BLaER1 treated with 17β-estradiol and CSF1 and Interleukin-3, amounts not matched to agents 10 nM and 100 nM (cell line): ENCODE results near the gene SETD5.

Source experiments
- H3K27ac ChIP-seq, 11 experiments: shearing (Covaris generic); formaldehyde crosslinking; 2 replicates each; pipeline ENCODE4 v1.8.1; 2022
- H3K27me3 ChIP-seq, 11 experiments: shearing (Covaris generic); formaldehyde crosslinking; 2 replicates each; pipeline ENCODE4 v1.8.1; 2022
- H3K36me3 ChIP-seq, 11 experiments: shearing (Covaris generic); formaldehyde crosslinking; 2 replicates each; pipeline ENCODE4 v1.8.1; 2022
- H3K4me1 ChIP-seq, 10 experiments: shearing (Covaris generic); formaldehyde crosslinking; 2 replicates each; pipeline ENCODE4 v1.8.1; 2022
- H3K4me2 ChIP-seq, 11 experiments: shearing (Covaris generic); formaldehyde crosslinking; 2 replicates each; pipeline ENCODE4 v1.8.1; 2022
- H3K4me3 ChIP-seq, 10 experiments: shearing (Covaris generic); formaldehyde crosslinking; 2 replicates each; pipeline ENCODE4 v1.8.1; 2022
- H3K9ac ChIP-seq, 11 experiments: shearing (Covaris generic); formaldehyde crosslinking; 2 replicates each; pipeline ENCODE4 v1.8.1; 2022
- H3K9me3 ChIP-seq, 11 experiments: shearing (Covaris generic); formaldehyde crosslinking; replicated peaks in 1 of 11; 2 replicates each; pipeline ENCODE4 v1.8.1; 2022
- H4K20me1 ChIP-seq, 11 experiments: shearing (Covaris generic); formaldehyde crosslinking; 2 replicates each; pipeline ENCODE4 v1.8.1; 2022
- Cebpa-rat ChIP-seq, 11 experiments: shearing (Covaris generic); IDR thresholded peaks; 2 replicates each; pipeline ENCODE4 v1.8.1; 2022

The SETD5 gene

DNA sequence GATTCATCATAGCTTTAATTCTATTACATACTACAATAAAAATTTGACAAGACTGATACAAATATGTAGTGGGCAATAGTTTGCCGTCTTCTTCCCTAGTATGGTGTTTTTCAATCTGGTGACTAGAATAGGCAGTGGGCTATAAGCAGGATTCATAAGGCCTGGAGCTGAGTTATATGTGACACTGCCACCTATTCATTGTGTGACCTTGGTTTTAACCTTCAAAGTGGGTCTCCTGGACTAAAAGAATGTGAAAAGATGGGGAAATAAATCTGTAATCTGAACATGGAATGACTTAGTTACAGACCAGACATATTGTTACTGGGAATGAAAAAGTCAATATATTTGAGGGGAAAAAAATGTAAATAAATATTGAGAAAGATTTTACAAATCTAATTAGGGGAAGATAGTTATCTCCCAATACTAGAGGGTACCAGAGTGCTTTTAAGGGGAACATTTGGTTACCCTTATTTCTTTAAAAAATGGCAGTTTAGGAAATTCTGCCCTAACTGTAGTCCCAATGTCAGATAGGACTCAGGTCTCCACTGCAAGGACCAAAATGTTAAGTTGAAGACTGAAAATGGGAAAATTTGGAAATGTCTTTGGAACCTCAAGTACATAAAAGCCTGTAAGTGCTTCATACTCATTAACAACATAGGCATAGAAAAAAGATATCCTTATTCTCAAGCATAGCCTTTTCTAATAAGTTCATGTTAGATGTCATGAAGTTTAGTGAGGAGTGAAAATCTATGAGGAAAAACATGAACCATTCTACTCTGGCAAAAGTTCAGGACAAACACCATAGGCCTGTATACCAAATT is 10.7 kb upstream of the SETD5 start:
- Histone ChIP-seq H3K27me3 (no peaks in the 10 kb centered on the region), H3K36me3 (peaks cover 90 to 98% (median 92%) of the 10 kb centered on the region in 11 experiments), H3K4me1 (peaks cover 0 to 56% (median 17%) of the 10 kb centered on the region in 10 experiments; a peak in 12 of 20 replicates), H3K4me3 (no peak overlapping the region), H3K9ac (0 out of 22 replicates have a peak overlapping the region, but pooled peaks of 1 of the 11 experiments have one; percentile 6), H3K4me2 (peak overlapping the region in 1 of 11 experiments; percentile 8; a peak in 1 of 22 replicates), H3K9me3 (no peaks in the 10 kb centered on the region), H3K27ac (peak overlapping the region in 4 of 11 experiments; percentile 0 to 45 (median 20); a peak in 4 of 22 replicates), H4K20me1 (peaks cover 42 to 88% (median 77%) of the 10 kb centered on the region in 11 experiments)
- no peak for TF ChIP-seq Cebpa-rat (IDR thresholded peaks at IDR 0.05)

DNA sequence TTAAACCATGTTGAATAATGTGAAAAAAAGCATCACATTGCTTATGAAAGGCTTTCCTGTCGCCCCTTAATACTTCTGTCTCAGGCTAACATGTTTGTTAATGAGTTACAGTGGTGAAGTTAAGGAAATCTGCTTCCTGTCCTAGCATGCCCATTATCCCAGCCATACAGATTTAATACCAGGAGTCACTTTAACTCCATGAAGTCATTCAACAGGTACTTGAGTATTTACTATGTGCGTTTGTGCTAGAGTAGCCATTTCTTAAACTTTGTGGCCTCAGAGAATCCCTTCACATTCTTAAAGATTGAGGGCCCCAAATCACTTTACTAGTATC is 10.1 kb upstream of the SETD5 start:
- no peak overlapping the region for H3K27ac ChIP-seq
- H3K36me3 ChIP-seq: peaks cover 96 to 98% (median 97%) of the 10 kb centered on the region in 11 experiments
- peaks cover under 1 to 62% (median 19%) of the 10 kb centered on the region in 10 experiments; a peak in 13 of 20 replicates for H3K4me1 ChIP-seq
- no peak for TF ChIP-seq Cebpa-rat (IDR thresholded peaks at IDR 0.05)
- 0 out of 22 replicates have a peak overlapping the region, but pooled peaks of 1 of the 11 experiments have one; percentile 6 for H3K4me2 ChIP-seq
- H3K27me3 ChIP-seq: no peaks in the 10 kb centered on the region
- 0 out of 22 replicates have a peak overlapping the region, but pooled peaks of 1 of the 11 experiments have one; percentile 6 for H3K9ac ChIP-seq
- H4K20me1 ChIP-seq: peaks cover 48 to 93% (median 83%) of the 10 kb centered on the region in 11 experiments
- no peaks in the 10 kb centered on the region for H3K9me3 ChIP-seq
- no peak overlapping the region for H3K4me3 ChIP-seq

DNA sequence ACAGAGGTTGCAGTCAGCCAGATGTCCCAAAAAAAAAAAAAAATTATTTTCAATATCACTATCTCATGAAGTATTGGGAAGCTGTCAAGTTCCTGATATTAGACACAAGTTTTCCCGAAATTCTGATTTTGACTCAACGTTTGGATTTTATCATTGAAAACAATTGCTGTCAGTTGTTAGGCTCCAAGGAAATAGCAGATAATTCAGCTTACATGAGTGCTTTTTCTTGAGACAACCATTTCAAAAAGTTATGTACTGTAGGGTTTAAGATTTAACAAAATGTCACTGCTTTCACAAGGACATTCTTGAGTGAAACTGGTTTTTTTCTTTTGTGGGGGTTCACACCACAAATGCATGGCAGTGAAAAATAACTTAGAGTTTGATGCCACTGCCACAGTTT is 9.3 kb upstream of the SETD5 start:
- Histone ChIP-seq H3K36me3 (peaks cover 97 to 98% (median 98%) of the 10 kb centered on the region in 11 experiments), H3K27ac (no peak overlapping the region), H3K27me3 (no peaks in the 10 kb centered on the region), H3K4me3 (no peak overlapping the region), H3K4me1 (peaks cover 9 to 71% (median 25%) of the 10 kb centered on the region in 10 experiments; a peak in 16 of 20 replicates), H3K4me2 (no peak overlapping the region), H3K9me3 (no peaks in the 10 kb centered on the region), H3K9ac (no peak overlapping the region), H4K20me1 (peaks cover 56 to 96% (median 85%) of the 10 kb centered on the region in 11 experiments)
- TF ChIP-seq Cebpa-rat (IDR thresholded peaks at IDR 0.05): no peak

DNA sequence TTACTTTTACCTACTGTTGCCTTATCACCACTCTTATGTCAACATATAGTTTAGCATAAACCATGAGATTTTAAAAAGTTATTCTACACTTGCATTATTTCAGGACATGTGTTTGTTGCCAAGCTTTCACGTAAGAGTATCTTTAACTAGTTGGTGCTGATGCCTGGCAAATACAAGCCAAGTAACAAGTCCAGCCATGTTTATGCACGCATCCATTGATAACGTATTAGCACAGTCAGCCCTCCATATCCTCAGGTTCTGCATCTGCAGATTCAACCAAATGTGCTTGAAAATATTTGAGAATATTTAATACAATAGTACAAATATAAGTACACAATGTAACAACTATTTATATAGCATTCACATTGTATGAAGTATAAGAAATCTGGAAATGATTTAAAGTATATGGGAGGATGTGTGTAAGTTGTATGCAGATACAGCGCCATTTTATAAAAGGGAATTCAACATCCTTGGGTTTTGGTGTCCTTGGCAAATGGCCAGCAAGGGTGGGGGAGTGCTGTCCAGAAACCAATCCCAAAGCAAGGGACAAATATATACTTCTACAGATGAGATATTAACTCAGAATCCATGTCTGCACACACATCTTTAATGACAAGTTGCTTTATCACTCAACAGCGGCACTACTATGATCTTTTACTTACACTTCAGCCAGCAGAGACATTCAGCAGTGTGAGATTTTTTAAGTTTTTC is 8.7 kb upstream of the SETD5 start:
- peaks cover 97 to 98% (median 98%) of the 10 kb centered on the region in 11 experiments for H3K36me3 ChIP-seq
- H3K4me3 ChIP-seq: no peak overlapping the region
- no peak for TF ChIP-seq Cebpa-rat (IDR thresholded peaks at IDR 0.05)
- H3K4me2 ChIP-seq: no peak overlapping the region
- H3K9me3 ChIP-seq: no peaks in the 10 kb centered on the region
- H3K9ac ChIP-seq: no peak overlapping the region
- no peaks in the 10 kb centered on the region for H3K27me3 ChIP-seq
- no peak overlapping the region for H3K27ac ChIP-seq
- H3K4me1 ChIP-seq: peaks cover 14 to 77% (median 31%) of the 10 kb centered on the region in 10 experiments; a peak in 16 of 20 replicates
- H4K20me1 ChIP-seq: peaks cover 62 to 97% (median 89%) of the 10 kb centered on the region in 11 experiments

DNA sequence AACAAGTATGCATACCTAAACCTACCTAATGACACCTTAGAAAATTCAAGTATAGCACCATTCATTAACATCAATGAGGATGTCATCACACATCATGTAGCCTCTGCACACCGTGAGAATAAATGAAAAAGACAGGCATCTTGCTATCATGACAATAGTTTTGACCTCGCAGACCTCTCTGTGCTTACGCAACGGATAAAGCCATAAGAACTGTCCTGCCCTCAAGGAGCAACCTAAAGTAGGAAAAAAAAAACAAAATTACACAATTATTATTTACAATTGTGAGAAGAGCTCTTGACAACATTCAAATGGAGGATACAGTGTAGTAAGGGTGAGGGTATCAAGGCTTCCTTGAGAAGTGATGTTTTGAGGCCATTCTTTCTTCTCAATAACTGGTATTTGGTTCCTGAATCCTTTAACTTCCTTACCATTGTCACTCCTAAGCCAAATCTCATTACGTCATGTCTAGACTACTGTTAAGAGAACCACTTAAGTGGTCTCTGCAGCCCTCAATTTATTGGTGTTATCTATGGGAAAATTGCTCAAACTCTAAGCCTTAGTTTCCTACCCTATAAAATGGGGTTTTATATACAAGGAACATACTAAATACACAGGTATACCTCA is 7.0 kb upstream of the SETD5 start:
- peaks cover 79 to 98% (median 93%) of the 10 kb centered on the region in 11 experiments for H4K20me1 ChIP-seq
- H3K27me3 ChIP-seq: no peaks in the 10 kb centered on the region
- H3K9ac ChIP-seq: no peak overlapping the region
- TF ChIP-seq Cebpa-rat (IDR thresholded peaks at IDR 0.05): peak in 1 of 11 experiments; percentile 24; a peak in 1 of 22 replicates
- H3K4me2 ChIP-seq: no peak overlapping the region
- H3K9me3 ChIP-seq: no peaks in the 10 kb centered on the region
- H3K4me1 ChIP-seq: peaks cover 29 to 79% (median 41%) of the 10 kb centered on the region in 10 experiments
- peaks cover 96 to 98% (median 98%) of the 10 kb centered on the region in 11 experiments for H3K36me3 ChIP-seq
- H3K27ac ChIP-seq: peak overlapping the region in 1 of 11 experiments; percentile 19; a peak in 1 of 22 replicates
- H3K4me3 ChIP-seq: no peak overlapping the region

- peaks cover 33 to 68% (median 39%) of the 10 kb centered on the region in 10 experiments for H3K4me1 ChIP-seq
- no peak for TF ChIP-seq Cebpa-rat (IDR thresholded peaks at IDR 0.05)
- peaks cover 84 to 94% (median 90%) of the 10 kb centered on the region in 11 experiments for H4K20me1 ChIP-seq
- peak overlapping the region in 2 of 11 experiments; percentile 22 to 37; a peak in 1 of 22 replicates for H3K9ac ChIP-seq
- no peak overlapping the region for H3K27ac ChIP-seq
- peak overlapping the region in 4 of 11 experiments; percentile 21 to 97 (median 64); a peak in 3 of 22 replicates for H3K4me2 ChIP-seq
- no peaks in the 10 kb centered on the region for H3K27me3 ChIP-seq
- peaks cover 82 to 88% (median 85%) of the 10 kb centered on the region in 11 experiments for H3K36me3 ChIP-seq
- no peak overlapping the region for H3K4me3 ChIP-seq
- no peaks in the 10 kb centered on the region for H3K9me3 ChIP-seq
Measured at GRCh38 chr3:9392041-9392440, 5.4 kb upstream of the SETD5 start.

DNA sequence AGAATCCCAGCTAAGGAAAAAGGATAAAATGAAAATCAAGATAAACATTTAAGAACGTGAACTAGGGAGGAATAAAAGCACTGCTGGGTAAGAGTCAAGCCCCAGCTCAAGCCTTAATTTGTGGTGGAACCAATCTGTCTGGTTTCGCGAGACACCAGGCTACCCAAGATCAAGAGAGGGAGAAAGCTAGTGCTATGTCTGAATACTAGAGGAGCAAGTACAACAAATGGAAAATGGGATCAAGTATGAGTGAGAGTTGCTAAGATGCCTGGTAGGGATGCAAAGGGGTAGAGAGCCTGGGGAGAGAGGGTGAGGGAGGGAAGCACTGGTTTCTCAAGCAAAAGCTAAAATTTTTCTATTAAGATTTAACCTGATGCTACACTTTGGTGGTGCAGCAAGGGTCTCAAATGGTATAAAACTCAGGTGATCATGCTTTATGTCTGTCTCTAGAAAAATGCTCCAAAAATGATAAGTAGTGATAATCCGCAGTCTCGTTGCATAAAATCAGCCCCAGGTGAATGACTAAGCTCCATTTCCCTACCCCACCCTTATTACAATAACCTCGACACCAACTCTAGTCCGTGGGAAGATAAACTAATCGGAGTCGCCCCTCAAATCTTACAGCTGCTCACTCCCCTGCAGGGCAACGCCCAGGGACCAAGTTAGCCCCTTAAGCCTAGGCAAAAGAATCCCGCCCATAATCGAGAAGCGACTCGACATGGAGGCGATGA is 1.7 kb upstream of the SETD5 start:
- Histone ChIP-seq H4K20me1 (peaks cover 75 to 82% (median 78%) of the 10 kb centered on the region in 11 experiments), H3K9me3 (no peaks in the 10 kb centered on the region), H3K4me1 (peaks cover 41 to 59% (median 49%) of the 10 kb centered on the region in 10 experiments), H3K27me3 (no peaks in the 10 kb centered on the region), H3K4me2 (peak overlapping the region; percentile 87 to 97 (median 92)), H3K4me3 (peak overlapping the region; percentile 83 to 99 (median 92)), H3K9ac (peak overlapping the region; percentile 98 to 100 (median 100)), H3K27ac (peak overlapping the region; percentile 98 to 100 (median 100)), H3K36me3 (peaks cover 45 to 51% (median 48%) of the 10 kb centered on the region in 11 experiments)
- TF ChIP-seq Cebpa-rat (IDR thresholded peaks at IDR 0.05): no peak

DNA sequence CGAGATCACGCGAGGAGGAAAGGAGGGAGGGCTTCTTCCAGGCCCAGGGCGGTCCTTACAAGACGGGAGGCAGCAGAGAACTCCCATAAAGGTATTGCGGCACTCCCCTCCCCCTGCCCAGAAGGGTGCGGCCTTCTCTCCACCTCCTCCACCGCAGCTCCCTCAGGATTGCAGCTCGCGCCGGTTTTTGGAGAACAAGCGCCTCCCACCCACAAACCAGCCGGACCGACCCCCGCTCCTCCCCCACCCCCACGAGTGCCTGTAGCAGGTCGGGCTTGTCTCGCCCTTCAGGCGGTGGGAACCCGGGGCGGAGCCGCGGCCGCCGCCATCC is 1.1 kb upstream of the SETD5 start:
- H3K4me3 ChIP-seq: peak overlapping the region; percentile 83 to 99 (median 92)
- H3K27ac ChIP-seq: peak overlapping the region; percentile 98 to 100 (median 100)
- H3K4me1 ChIP-seq: peaks cover 45 to 64% (median 55%) of the 10 kb centered on the region in 10 experiments
- peaks cover 40 to 45% (median 43%) of the 10 kb centered on the region in 11 experiments for H3K36me3 ChIP-seq
- peak overlapping the region; percentile 87 to 97 (median 92) for H3K4me2 ChIP-seq
- no peaks in the 10 kb centered on the region for H3K9me3 ChIP-seq
- peak overlapping the region; percentile 98 to 100 (median 100) for H3K9ac ChIP-seq
- peaks cover 75 to 82% (median 78%) of the 10 kb centered on the region in 11 experiments for H4K20me1 ChIP-seq
- peak in 3 of 11 experiments; percentile 13 to 23 (median 22); a peak in 2 of 22 replicates for TF ChIP-seq Cebpa-rat (IDR thresholded peaks at IDR 0.05)
- no peaks in the 10 kb centered on the region for H3K27me3 ChIP-seq
